SJSA1 (cell line): ENCODE data around the gene BNIP5. TPM values are rescaled to one million over a fixed set of nuclear protein-coding genes. Genes with fewer than 3 reads are reported as not detected.
"Not testable (repeated sequence)": the region's sequence is repeated elsewhere in the genome, so short reads cannot be mapped to it uniquely, and the experiment has no call there.

Experiments used
- DNase-seq, 2 experiments: peaks; one replicate each; pipeline ENCODE4 v3.0.0-alpha.2; 2015 to 2020; ENCODE audit warnings: low spot score in 2 of 2, low read depth in 1 of 2
- H3K27ac ChIP-seq: fragments of 250-450 bp; sonication (Bioruptor Pico); 2 replicates; pipeline ENCODE4 v1.5.1; 2020; ENCODE audit warnings: mild to moderate bottlenecking, moderate library complexity
- H3K27me3 ChIP-seq: fragments of 250-450 bp; sonication (Bioruptor Pico); replicated peaks from 2 replicates; pipeline ENCODE4 v1.5.1; 2020; ENCODE audit warnings: mild to moderate bottlenecking, moderate library complexity
- H3K36me3 ChIP-seq: fragments of 250-450 bp; sonication (Bioruptor Pico); 2 replicates; pipeline ENCODE4 v1.5.1; 2020; ENCODE audit warnings: mild to moderate bottlenecking
- H3K4me1 ChIP-seq: fragments of 250-450 bp; sonication (Bioruptor Pico); replicated peaks from 2 replicates; pipeline ENCODE4 v1.6.1; 2021; ENCODE audit warnings: mild to moderate bottlenecking
- H3K4me3 ChIP-seq: fragments of 250-450 bp; sonication (Bioruptor Pico); 2 replicates; pipeline ENCODE4 v1.5.1; 2020; ENCODE audit warnings: mild to moderate bottlenecking
- H3K9me3 ChIP-seq: fragments of 250-450 bp; sonication (Bioruptor Pico); replicated peaks from 2 replicates; pipeline ENCODE4 v1.5.1; 2020; ENCODE audit warnings: mild to moderate bottlenecking
- total RNA-seq: library from RNA; depleted of rRNA; stranded (reverse); fragments of >200 nt; shearing (Covaris generic); gene quantifications from 2 replicates; pipeline ENCODE4 v1.2.3, GENCODE V29; 2014

The BNIP5 gene
- total RNA-seq, 1 experiment from 2014 or later: not detected

DNA sequence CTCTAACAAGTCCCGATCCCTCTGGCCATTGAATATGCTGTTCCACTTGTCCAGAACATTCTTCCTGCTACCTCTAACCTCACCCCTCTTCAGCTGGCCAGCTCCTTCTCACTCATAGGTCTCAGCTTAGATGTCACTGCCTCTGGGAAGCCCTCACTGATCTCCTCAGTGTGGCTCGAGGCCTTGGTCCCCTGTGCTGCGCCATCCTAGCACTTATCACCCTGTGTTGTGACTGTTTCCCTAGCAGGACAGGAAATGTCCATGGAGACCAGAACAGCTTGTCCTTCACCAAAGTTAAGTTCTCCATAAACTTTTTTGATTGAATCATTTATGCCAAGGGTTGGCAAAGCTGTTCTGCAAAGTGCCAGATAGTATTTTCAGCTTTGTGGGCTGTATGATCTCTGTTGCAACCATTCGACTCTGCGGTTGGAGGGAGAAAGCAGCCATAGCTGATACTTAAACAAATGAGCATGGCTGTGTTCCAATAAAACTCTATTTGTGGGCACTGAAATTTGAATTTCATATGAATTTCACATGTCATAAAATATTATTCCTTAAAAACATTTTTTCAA, 6.5 kb upstream of the BNIP5 start:
- no peak overlapping the region for H3K27ac ChIP-seq
- H3K9me3 ChIP-seq: no peaks in the 10 kb centered on the region
- H3K4me1 ChIP-seq: no peaks in the 10 kb centered on the region
- no peak overlapping the region for H3K4me3 ChIP-seq
- H3K36me3 ChIP-seq: no peaks in the 10 kb centered on the region
- no peaks in the 10 kb centered on the region for H3K27me3 ChIP-seq
- no peak for DNase-seq

DNA sequence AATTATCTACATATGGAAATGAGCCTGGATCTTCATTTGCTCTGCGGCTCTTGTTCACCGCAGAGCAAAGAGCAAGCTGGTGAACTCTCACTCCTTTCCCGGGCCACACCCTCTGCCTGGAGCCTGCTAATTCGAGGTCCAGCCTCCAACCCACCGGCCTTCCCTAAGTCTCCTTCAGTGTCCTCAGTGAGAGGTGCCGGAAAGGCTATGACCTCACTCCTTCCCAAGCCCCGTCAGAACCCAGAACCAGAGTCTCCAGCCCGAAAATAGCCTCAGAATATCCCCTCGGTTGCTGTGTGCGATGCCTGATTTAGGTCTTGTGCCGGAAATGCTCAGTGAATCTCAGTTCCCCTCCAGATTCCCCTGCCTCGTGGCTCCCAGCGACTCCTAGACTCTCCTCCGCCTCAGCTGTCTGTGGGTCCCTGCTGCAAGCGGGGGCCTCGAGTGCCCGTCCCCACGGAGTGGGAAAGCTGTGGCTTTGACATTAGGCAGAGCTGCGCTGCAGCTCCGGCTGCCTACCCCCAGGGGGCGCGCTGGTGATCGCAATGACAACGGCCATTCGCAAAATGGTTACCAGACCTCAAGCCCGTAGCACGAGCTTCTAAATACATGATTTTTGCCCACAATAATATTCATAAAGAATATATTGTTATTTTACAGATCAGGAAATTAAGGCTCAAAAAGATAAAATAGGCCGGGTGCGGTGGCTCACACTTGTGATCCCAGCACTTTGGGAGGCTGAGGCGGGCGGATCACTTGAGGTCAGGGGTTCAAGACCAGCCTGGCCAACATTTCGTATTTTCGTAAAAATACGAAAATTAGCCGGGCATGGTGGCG, 4.1 kb upstream of the BNIP5 start:
- Histone ChIP-seq H3K4me1 (no peaks in the 10 kb centered on the region), H3K9me3 (no peaks in the 10 kb centered on the region), H3K27me3 (0 out of 2 replicates have a peak, but pooled peaks cover 4% of the 10 kb centered on the region), H3K4me3 (no peak overlapping the region), H3K27ac (no peak overlapping the region), H3K36me3 (no peaks in the 10 kb centered on the region)
- DNase-seq: peak; percentile 44 to 74

DNA sequence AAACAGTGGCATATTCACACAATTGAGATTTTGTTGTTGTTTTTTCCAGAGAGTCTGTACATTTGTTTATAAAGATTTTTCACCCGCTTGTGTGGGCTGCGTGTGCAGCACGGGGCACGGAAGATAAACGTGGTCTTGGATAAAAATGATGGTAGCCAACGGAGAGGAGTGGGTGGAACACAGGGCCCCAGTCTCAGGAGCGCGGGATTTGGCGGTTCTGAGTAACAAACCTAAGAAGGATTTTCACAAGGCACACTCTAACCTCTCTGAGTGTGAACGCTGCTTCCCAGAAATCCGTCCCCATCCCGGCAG, 3.6 kb upstream of the BNIP5 start:
- Histone ChIP-seq H3K36me3 (no peaks in the 10 kb centered on the region), H3K4me1 (no peaks in the 10 kb centered on the region), H3K27me3 (0 out of 2 replicates have a peak, but pooled peaks cover 4% of the 10 kb centered on the region), H3K4me3 (no peak overlapping the region), H3K27ac (no peak overlapping the region), H3K9me3 (no peaks in the 10 kb centered on the region)
- no peak for DNase-seq

DNA sequence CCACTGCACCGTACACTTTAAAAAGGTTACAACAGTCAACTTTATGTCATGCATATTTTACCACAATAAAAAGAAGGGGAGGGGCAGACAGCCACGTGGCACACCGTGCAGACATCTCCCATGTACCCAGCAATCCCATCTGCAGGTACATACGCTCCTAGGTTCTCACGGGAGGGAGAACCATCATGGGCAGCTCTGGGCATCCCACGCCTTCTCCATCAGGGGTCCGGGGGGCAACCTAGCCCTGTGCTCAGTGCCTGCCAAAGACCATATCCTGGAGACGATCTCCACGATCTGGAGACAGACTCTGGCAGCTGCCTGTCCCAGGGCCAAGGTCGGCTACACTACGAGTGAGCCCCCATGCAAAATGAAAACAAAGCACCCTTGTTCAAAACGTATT, 2.5 kb upstream of the BNIP5 start:
- no peak for DNase-seq
- Histone ChIP-seq H3K4me1 (no peaks in the 10 kb centered on the region), H3K4me3 (no peak overlapping the region), H3K9me3 (no peaks in the 10 kb centered on the region), H3K36me3 (no peaks in the 10 kb centered on the region), H3K27ac (no peak overlapping the region), H3K27me3 (0 out of 2 replicates have a peak, but pooled peaks cover 10% of the 10 kb centered on the region)

DNA sequence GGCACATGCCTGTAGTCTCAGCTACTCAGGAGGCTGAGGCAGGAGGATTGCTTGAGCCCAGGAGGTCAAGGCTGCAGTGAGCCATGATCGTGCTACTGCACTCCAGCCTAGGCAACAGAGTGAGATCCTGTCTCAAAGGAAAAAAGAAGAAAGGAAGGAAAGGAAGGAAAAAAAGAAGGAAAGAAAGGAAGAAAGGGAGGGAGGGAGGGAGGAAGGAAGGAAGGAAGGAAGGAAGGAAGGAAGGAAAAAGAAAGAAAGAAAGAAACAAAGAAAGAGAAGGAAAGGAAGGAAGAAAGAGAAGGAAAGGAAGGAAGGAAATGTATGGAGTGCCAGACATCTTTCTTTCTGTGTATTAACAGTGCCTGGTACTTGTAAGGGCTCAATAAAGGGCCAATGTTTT, 1.5 kb upstream of the BNIP5 start:
- H3K27me3 ChIP-seq: 0 out of 2 replicates have a peak, but pooled peaks cover 13% of the 10 kb centered on the region

DNA sequence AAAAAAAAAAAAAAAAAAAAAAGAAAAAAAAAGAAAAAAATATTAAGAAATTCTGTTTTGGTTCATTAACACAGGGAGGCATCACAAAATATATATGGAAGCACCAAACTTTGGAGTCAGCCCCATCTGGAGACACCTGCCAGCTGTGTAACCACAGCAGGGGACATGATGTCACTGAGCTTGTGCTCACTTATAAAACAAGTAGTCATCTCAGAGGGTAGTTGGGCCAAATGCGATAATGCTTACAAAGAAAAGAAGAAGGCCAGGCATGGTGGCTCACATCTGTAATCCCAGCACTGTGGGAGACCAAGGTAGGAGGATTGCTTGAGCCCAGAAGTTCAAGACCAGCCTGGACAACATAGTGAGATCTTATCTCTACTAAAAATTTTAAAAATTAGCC, 1.1 kb upstream of the BNIP5 start:
- no peak for DNase-seq
- 0 out of 2 replicates have a peak, but pooled peaks cover 14% of the 10 kb centered on the region for H3K27me3 ChIP-seq
- H3K27ac ChIP-seq: no peak overlapping the region
- no peak overlapping the region for H3K4me3 ChIP-seq
- no peaks in the 10 kb centered on the region for H3K4me1 ChIP-seq
- H3K36me3 ChIP-seq: no peaks in the 10 kb centered on the region
- no peaks in the 10 kb centered on the region for H3K9me3 ChIP-seq

More for the DNA sequence above, 1.5 kb upstream of the BNIP5 start:
- H3K9me3 ChIP-seq, H3K4me3 ChIP-seq, H3K36me3 ChIP-seq, H3K27ac ChIP-seq, H3K4me1 ChIP-seq, DNase-seq: not testable (repeated sequence)

DNA sequence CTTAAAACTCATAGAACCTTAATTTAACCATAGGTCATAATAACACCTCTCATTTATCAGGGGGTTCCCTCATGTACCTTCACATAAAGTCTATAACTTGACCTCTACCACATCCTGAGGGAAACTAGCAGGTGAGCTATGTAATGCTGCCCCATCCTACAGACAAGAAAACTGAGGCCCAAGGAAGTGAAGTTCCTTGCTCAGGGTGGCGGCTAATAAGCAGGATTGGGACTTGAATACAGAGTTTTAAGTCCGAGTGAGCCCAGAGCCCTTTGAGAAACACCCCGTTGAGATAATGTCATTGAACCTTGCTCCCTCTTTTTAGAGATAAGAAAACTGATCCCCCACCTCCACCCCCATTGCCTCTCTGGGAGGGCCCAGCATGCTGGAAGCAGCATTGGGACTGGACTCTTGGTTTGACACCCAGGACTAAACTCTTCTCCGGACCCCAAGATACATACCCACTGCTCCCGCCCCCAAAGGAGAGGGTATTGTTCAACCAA, 429 bp downstream of the BNIP5 start:
- no peaks in the 10 kb centered on the region for H3K36me3 ChIP-seq

DNA sequence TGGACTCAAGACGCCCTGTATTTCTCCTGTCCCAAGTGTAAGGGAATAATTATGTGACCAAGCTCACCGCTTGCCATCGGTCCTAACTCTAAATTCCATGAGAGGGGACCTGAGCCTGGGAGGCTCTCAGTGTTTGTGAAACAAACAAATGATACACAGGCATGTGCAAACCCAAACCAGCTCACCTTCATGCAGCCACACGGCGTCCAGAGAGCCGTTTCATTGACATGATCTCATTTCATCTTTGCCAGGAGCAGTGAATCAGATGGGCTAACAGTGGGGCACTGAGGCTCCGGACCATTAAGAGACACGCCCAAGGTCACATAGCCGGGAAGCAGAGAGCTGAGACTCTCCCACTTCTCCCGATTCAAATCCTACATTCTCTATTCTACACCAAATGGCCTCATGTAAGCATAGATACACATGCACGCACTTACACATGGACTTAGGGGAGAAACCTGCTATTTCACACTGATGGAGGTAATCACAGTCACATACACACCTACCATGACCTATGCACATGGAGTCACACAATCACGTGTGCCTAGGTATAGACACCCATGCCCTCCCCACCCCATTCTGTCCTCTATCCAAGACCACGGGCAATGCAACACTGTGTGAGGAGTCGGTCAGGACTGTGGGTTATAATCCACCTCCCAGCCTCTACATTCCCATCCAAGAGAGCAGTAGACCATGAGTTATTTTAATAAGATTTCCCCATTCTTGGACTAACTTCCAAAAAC, 1.1 kb downstream of the BNIP5 start:
- Histone ChIP-seq H3K36me3 (no peaks in the 10 kb centered on the region), H3K27ac (no peak overlapping the region), H3K27me3 (0 out of 2 replicates have a peak, but pooled peaks cover 14% of the 10 kb centered on the region), H3K4me3 (no peak overlapping the region), H3K9me3 (no peaks in the 10 kb centered on the region), H3K4me1 (no peaks in the 10 kb centered on the region)
- DNase-seq: no peak

More for the DNA sequence above, 429 bp downstream of the BNIP5 start:
- no peaks in the 10 kb centered on the region for H3K9me3 ChIP-seq
- H3K27me3 ChIP-seq: 0 out of 2 replicates have a peak, but pooled peaks cover 14% of the 10 kb centered on the region
- DNase-seq: no peak
- no peak overlapping the region for H3K27ac ChIP-seq
- no peaks in the 10 kb centered on the region for H3K4me1 ChIP-seq
- H3K4me3 ChIP-seq: no peak overlapping the region

DNA sequence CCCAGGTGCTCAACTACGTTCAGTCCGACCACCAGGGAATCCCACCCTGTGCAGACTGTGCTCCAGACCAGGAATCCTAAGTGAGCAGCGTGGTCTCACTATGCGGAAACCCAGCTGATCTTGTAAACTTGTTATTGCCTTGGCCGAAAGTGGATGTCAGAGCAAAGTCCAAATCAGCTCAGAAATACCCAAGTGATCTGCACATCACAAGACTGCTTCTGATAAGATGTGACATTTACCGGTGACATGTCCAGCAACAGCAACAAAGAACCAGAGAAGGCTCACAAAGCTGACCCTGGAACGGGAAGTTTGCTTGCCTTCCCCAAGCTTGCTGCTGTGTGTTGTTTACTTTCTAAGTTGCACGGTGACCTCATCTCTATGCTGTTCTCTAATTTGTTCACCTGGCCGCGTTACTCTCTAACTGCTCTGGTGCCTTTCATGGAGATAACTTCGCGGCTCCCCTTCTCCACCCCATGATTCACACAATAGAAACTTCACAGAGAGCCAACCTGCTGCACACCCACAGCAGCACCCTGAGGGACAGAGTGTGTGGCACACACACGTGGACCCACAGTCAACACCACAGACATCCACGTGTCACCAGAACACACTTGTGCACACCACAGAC, 1.7 kb downstream of the BNIP5 start:
- Histone ChIP-seq H3K9me3 (no peaks in the 10 kb centered on the region), H3K36me3 (no peaks in the 10 kb centered on the region), H3K4me3 (no peak overlapping the region), H3K27ac (no peak overlapping the region), H3K27me3 (0 out of 2 replicates have a peak, but pooled peaks cover 14% of the 10 kb centered on the region), H3K4me1 (no peaks in the 10 kb centered on the region)
- no peak for DNase-seq

DNA sequence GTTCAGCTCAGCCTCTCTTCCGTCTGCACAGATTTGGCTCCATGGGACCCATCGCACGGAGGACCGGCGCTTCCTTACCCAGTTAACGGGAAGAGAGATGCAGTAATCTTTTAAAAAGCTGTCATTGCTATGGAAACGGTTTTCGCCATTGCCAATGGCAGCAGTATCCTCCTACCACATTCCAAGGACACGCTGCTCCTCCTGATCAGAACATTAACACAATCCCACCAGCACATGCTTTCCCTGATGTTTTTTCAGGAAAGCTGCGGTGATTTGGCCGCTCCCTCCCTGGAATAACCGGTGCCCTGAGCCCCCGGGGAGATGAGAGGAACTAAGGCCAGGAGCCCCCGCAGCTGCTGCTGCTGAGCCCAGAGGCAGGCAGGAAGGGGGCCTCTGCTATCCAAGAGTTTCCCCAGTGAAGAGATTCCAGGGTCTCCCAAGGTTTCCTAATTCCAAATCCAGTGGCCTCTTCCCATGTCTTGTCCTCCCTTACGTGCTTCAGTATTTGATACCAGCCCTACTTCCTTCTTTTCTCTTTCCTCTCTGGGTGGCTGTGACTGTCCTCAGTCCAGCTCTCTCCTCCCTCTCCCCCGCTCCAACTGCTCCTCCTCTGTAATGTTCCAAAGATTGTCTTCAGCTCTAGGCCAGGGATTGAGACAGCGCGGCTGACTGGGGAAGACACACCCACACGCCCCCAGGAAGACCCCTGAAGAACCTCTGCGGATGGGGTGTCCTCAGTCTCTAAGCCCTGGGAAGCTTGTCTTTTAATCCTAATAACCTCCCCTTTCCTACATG, 2.6 kb downstream of the BNIP5 start:
- Histone ChIP-seq H3K9me3 (no peaks in the 10 kb centered on the region), H3K27me3 (0 out of 2 replicates have a peak, but pooled peaks cover 14% of the 10 kb centered on the region), H3K4me1 (no peaks in the 10 kb centered on the region), H3K36me3 (no peaks in the 10 kb centered on the region), H3K4me3 (no peak overlapping the region), H3K27ac (no peak overlapping the region)
- DNase-seq: no peak

DNA sequence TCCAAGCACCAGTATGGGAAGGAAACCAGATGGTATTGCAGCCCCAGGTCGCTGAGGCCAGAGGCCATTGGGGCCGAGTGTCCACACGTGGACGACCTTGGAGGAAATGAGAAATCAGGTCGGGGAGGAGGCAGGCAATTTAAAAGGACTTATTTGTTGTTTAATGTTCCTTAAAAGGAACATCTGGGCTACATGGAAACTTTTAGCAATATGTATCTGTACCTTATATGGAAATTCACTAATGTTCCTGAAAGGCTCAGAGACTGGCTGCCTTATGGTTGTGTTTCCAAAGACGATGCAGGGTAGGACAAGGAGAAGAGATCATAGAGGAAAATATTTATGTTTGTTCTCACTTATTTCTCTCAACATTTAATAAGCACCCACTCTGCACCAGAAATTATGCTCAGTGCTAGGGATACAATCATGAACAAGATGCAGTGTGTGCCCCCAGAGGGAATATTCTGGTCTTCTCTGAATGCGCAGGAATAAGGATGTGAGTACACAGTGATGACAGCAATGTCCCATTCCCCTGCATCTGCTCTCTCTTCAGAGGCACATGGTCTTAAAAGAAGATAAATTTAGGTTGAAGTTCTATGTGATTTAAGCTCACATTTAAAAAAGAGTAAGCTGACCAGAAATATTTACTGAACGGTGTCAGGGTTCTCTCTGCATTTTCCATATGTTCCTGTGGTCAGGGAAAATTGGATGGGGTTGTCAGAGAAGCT, 3.4 kb downstream of the BNIP5 start:
- no peaks in the 10 kb centered on the region for H3K9me3 ChIP-seq
- no peaks in the 10 kb centered on the region for H3K36me3 ChIP-seq
- DNase-seq: no peak
- H3K27ac ChIP-seq: no peak overlapping the region
- H3K27me3 ChIP-seq: 0 out of 2 replicates have a peak, but pooled peaks cover 14% of the 10 kb centered on the region
- H3K4me1 ChIP-seq: no peaks in the 10 kb centered on the region
- H3K4me3 ChIP-seq: no peak overlapping the region

DNA sequence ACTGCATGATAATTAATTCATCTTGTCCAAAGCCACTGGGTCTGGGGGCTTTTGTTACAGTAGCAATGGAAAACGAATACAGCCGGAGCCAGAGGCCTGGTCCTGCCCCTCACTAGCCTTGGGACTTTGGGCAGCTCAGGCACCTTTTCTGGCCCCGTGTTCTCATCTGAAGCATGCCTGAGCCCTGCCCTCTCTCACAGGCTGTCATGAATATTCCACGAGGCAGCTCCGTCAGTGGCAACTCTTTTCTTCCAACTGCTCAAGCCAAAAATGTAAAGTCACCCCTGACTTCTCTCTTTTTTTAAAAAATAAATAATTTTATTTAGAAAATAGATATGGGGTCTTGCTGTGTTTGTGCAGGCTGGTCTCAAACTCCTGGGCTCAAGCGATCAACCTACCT, 5.3 kb downstream of the BNIP5 start:
- H3K27me3 ChIP-seq: 0 out of 2 replicates have a peak, but pooled peaks cover 9% of the 10 kb centered on the region

More for the DNA sequence above, 5.3 kb downstream of the BNIP5 start:
- Histone ChIP-seq H3K4me1 (peaks cover 3% of the 10 kb centered on the region; the same call in 1 of the 2 replicates), H3K9me3 (no peaks in the 10 kb centered on the region), H3K4me3 (no peak overlapping the region), H3K27ac (no peak overlapping the region), H3K36me3 (no peaks in the 10 kb centered on the region)
- DNase-seq: no peak
